HEK293 (cell line): ENCODE data around the gene PHF3.

ENCODE experiments used
- CTCF ChIA-PET: fragments of 350-600 bp; formaldehyde crosslinking; extraction: SDS; loops from one replicate; lab custom pipeline; 2021; ENCODE audit warnings: antibody characterized with exemption; lab: Yijun Ruan, JAX
- POLR2A ChIA-PET: fragments of 300-600 bp; formaldehyde crosslinking; extraction: SDS; loops from one replicate; lab custom pipeline; 2020; ENCODE audit warnings: antibody characterized with exemption, inconsistent platforms; lab: Yijun Ruan, JAX
- H3K27ac ChIP-seq: fragments of 200-500 bp; sonication (Bioruptor generic); 2 replicates; pipeline ENCODE4 v1.5.1; 2014; ENCODE audit warnings: low read depth, low read length, control low read depth, inconsistent platforms; ENCODE audit errors: extremely low read depth
- H3K36me3 ChIP-seq, 2 experiments: fragments of 200-500 bp in 1 of 2; sonication (Bioruptor generic) in 1 of 2; 1 replicate in 1 of 2; 2 replicates in 1 of 2; pipeline ENCODE4 v1.5.1; 2014 to 2017; ENCODE audit warnings: inconsistent platforms in 2 of 2, low read length in 2 of 2; ENCODE audit not compliant: control insufficient read depth in 2 of 2, insufficient read depth in 1 of 2
- H3K4me1 ChIP-seq: fragments of 200-500 bp; sonication (Bioruptor generic); 2 replicates; pipeline ENCODE4 v1.5.1; 2014; ENCODE audit warnings: mild to moderate bottlenecking, low read length, inconsistent platforms; ENCODE audit not compliant: control insufficient read depth, insufficient read depth
- H3K4me3 ChIP-seq: 2 replicates; pipeline ENCODE4 v1.5.1; 2011; ENCODE audit warnings: low read depth, mild to moderate bottlenecking, control low read depth, low read length, moderate library complexity
- H3K9me3 ChIP-seq: fragments of 200-500 bp; sonication (Bioruptor generic); 2 replicates; pipeline ENCODE4 v1.5.1; 2014; ENCODE audit warnings: low read depth, low read length, inconsistent platforms; ENCODE audit not compliant: control insufficient read depth, insufficient read depth
- BCL11B ChIP-seq: fragments of 450-650 bp; formaldehyde crosslinking; IDR thresholded peaks from 2 replicates; pipeline ENCODE4 v1.5.1; 2016; ENCODE audit warnings: low read depth, missing biosample characterization, missing genetic modification characterization
- GFI1B ChIP-seq: fragments of 450-650 bp; formaldehyde crosslinking; IDR thresholded peaks from 2 replicates; pipeline ENCODE4 v1.5.1; 2016; ENCODE audit warnings: missing biosample characterization, missing genetic modification characterization
- HIC1 ChIP-seq: fragments of 450-650 bp; formaldehyde crosslinking; IDR thresholded peaks from 2 replicates; pipeline ENCODE4 v1.5.1; 2016; ENCODE audit warnings: missing biosample characterization, missing genetic modification characterization
- HOXA7 ChIP-seq: sonication (generic); formaldehyde crosslinking; IDR thresholded peaks from 2 replicates; pipeline ENCODE4 v1.8.1; 2022; ENCODE audit warnings: missing genetic modification reagents, borderline replicate concordance
- KLF16 ChIP-seq: fragments of 450-650 bp; formaldehyde crosslinking; IDR thresholded peaks from 2 replicates; pipeline ENCODE4 v1.5.1; 2017; ENCODE audit warnings: missing biosample characterization, missing genetic modification characterization
- OSR2 ChIP-seq: fragments of 450-650 bp; formaldehyde crosslinking; IDR thresholded peaks from 2 replicates; pipeline ENCODE4 v1.5.1; 2016; ENCODE audit warnings: missing biosample characterization, missing genetic modification characterization
- PRDM1 ChIP-seq: fragments of 450-650 bp; formaldehyde crosslinking; IDR thresholded peaks from 2 replicates; pipeline ENCODE4; 2016; ENCODE audit warnings: missing biosample characterization, missing genetic modification characterization
- SETDB1 ChIP-seq: IDR thresholded peaks from one replicate; pipeline ENCODE4 v1.6.1; 2017; ENCODE audit warnings: mild to moderate bottlenecking, low read length, moderate library complexity, mixed read lengths; ENCODE audit not compliant: insufficient read length
- TRIM28 ChIP-seq: IDR thresholded peaks from 2 replicates; pipeline ENCODE4 v1.6.1; 2011; ENCODE audit warnings: low read length, control low read depth, borderline replicate concordance
- WT1 ChIP-seq: fragments of 450-650 bp; formaldehyde crosslinking; IDR thresholded peaks from 2 replicates; pipeline ENCODE4 v1.5.1; 2016; ENCODE audit warnings: missing biosample characterization, missing genetic modification characterization
- ZBTB8A ChIP-seq: fragments of 450-650 bp; formaldehyde crosslinking; IDR thresholded peaks from 2 replicates; pipeline ENCODE4 v1.5.1; 2016; ENCODE audit warnings: missing biosample characterization, missing genetic modification characterization
- ZNF211 ChIP-seq: fragments of 450-650 bp; formaldehyde crosslinking; IDR thresholded peaks from 2 replicates; pipeline ENCODE4 v1.5.1; 2016; ENCODE audit warnings: low read depth, missing biosample characterization, missing genetic modification characterization
- ZNF221 ChIP-seq: fragments of 450-650 bp; formaldehyde crosslinking; IDR thresholded peaks from 2 replicates; pipeline ENCODE4 v1.5.1; 2017; ENCODE audit warnings: missing biosample characterization, missing genetic modification characterization, borderline replicate concordance
- ZNF239 ChIP-seq: fragments of 450-650 bp; formaldehyde crosslinking; IDR thresholded peaks from 2 replicates; pipeline ENCODE4 v1.5.1; 2016; ENCODE audit warnings: missing biosample characterization, missing genetic modification characterization
- ZNF248 ChIP-seq: fragments of 450-650 bp; formaldehyde crosslinking; IDR thresholded peaks from 2 replicates; pipeline ENCODE4 v1.5.1; 2017; ENCODE audit warnings: missing biosample characterization, missing genetic modification characterization
- ZNF280C ChIP-seq: fragments of 450-650 bp; formaldehyde crosslinking; IDR thresholded peaks from 2 replicates; pipeline ENCODE4 v1.5.1; 2016; ENCODE audit warnings: missing biosample characterization, missing genetic modification characterization
- ZNF311 ChIP-seq: fragments of 450-650 bp; formaldehyde crosslinking; IDR thresholded peaks from 2 replicates; pipeline ENCODE4 v1.5.1; 2017; ENCODE audit warnings: missing biosample characterization, missing genetic modification characterization, borderline replicate concordance
- ZNF366 ChIP-seq: fragments of 450-650 bp; formaldehyde crosslinking; conservative IDR thresholded peaks from 2 replicates; pipeline ENCODE4 v1.5.1; 2016; ENCODE audit warnings: missing biosample characterization, missing genetic modification characterization
- ZNF37A ChIP-seq: fragments of 450-650 bp; IDR thresholded peaks from 2 replicates; pipeline ENCODE4 v1.5.1; 2018; ENCODE audit warnings: missing biosample characterization, missing genetic modification characterization
- ZNF416 ChIP-seq: fragments of 450-650 bp; formaldehyde crosslinking; IDR thresholded peaks from 2 replicates; pipeline ENCODE4 v1.5.1; 2016; ENCODE audit warnings: missing biosample characterization, missing genetic modification characterization
- ZNF514 ChIP-seq: fragments of 450-650 bp; formaldehyde crosslinking; IDR thresholded peaks from 2 replicates; pipeline ENCODE4 v1.5.1; 2016; ENCODE audit warnings: missing biosample characterization, missing genetic modification characterization
- ZNF521 ChIP-seq: fragments of 450-650 bp; formaldehyde crosslinking; IDR thresholded peaks from 2 replicates; pipeline ENCODE4 v1.5.1; 2017; ENCODE audit warnings: missing biosample characterization, mild to moderate bottlenecking, missing genetic modification characterization
- ZNF600 ChIP-seq: fragments of 450-650 bp; formaldehyde crosslinking; IDR thresholded peaks from 2 replicates; pipeline ENCODE4 v1.5.1; 2016; ENCODE audit warnings: missing biosample characterization, missing genetic modification characterization
- ZNF692 ChIP-seq: fragments of 450-650 bp; formaldehyde crosslinking; IDR thresholded peaks from 2 replicates; pipeline ENCODE4 v1.5.1; 2016; ENCODE audit warnings: missing biosample characterization, missing genetic modification characterization
- ZNF776 ChIP-seq: fragments of 450-650 bp; formaldehyde crosslinking; IDR thresholded peaks from 2 replicates; pipeline ENCODE4 v1.5.0; 2017; ENCODE audit warnings: missing biosample characterization, missing genetic modification characterization, borderline replicate concordance
- ZNF792 ChIP-seq: fragments of 450-650 bp; formaldehyde crosslinking; IDR thresholded peaks from 2 replicates; pipeline ENCODE4 v1.5.1; 2016; ENCODE audit warnings: missing biosample characterization, missing genetic modification characterization
- TF ChIP-seq, protein P1 (sequence below): IDR thresholded peaks from 2 replicates; pipeline ENCODE4 v1.6.1; 2011; ENCODE audit warnings: mild to moderate bottlenecking, low read depth, low read length, borderline replicate concordance
- TF ChIP-seq, protein P2 (sequence below): fragments of 450-650 bp; formaldehyde crosslinking; IDR thresholded peaks from 2 replicates; pipeline ENCODE4 v1.5.1; 2017; ENCODE audit warnings: missing biosample characterization, missing genetic modification characterization
- TF ChIP-seq, protein P3 (sequence below): fragments of 450-650 bp; formaldehyde crosslinking; IDR thresholded peaks from 2 replicates; pipeline ENCODE4 v1.5.1; 2017; ENCODE audit warnings: missing biosample characterization, missing genetic modification characterization

PHF3 gene

DNA sequence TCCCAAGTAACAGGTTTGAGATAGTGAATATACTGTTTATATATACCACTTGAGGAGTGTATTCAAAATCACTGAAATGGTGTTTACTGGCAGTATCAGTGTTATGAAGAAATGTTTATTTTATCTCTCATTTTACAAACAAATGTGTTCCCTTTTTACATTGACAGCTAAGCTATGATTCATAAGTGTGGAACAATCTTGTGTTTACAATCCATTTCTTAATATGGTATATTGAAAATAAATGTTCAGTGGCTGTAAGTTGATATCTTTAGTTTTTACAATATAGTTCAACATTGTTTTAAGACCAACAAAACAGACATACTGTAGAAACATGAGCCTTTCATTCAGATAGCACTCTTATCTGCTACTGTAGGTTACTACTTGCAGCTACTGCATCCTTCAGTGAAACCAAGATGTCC is 14.3 kb downstream of the PHF3 start:
- ChIA-PET CTCF (interaction anchor here (0.6 to 0.7 kb wide), 2 partner anchors 13 to 247 kb away, joined by 3 to 4 read pairs; no protein-coding TSS in a partner anchor), POLR2A (interaction anchor here (1.1 to 1.3 kb wide), 2 partner anchors 14 to 76 kb away, joined by 4 to 6 read pairs; partner anchors contain the start of gene PHF3)
- Histone ChIP-seq H3K4me1 (peaks cover 16% of the 10 kb centered on the region), H3K9me3 (no peaks in the 10 kb centered on the region), H3K4me3 (no peak overlapping the region), H3K36me3 (peaks cover 0 to 11% of the 10 kb centered on the region in 2 experiments; a peak in 1 of 3 replicates), H3K27ac (no peak overlapping the region)
- no peak for TF ChIP-seq ZNF211 (tag by site-specific recombination)
- no peak for TF ChIP-seq BCL11B (tag by site-specific recombination)
- no peak for TF ChIP-seq ZBTB8A (tag by site-specific recombination)
- no peak for TF ChIP-seq ZNF280C (tag by site-specific recombination)
- no peak for TF ChIP-seq PRDM1 (tag by site-specific recombination)
- TF ChIP-seq ZNF514, result no peak
- TF ChIP-seq GFI1B (tag by site-specific recombination), result no peak
- TF ChIP-seq HOXA7, result no peak
- no peak for TF ChIP-seq ZNF416 (tag by site-specific recombination)
- no peak for TF ChIP-seq HIC1 (tag by site-specific recombination)
- TF ChIP-seq ZNF776 (tag by site-specific recombination), result no peak
- TF ChIP-seq SETDB1, result no peak
- no peak for TF ChIP-seq ZNF600 (tag by site-specific recombination)
- no peak for TF ChIP-seq ZNF521 (tag by site-specific recombination)
- TF ChIP-seq, protein P1, sequence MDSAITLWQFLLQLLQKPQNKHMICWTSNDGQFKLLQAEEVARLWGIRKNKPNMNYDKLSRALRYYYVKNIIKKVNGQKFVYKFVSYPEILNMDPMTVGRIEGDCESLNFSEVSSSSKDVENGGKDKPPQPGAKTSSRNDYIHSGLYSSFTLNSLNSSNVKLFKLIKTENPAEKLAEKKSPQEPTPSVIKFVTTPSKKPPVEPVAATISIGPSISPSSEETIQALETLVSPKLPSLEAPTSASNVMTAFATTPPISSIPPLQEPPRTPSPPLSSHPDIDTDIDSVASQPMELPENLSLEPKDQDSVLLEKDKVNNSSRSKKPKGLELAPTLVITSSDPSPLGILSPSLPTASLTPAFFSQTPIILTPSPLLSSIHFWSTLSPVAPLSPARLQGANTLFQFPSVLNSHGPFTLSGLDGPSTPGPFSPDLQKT, result no peak
- no peak for TF ChIP-seq ZNF311 (tag by site-specific recombination)
- TF ChIP-seq KLF16 (tag by site-specific recombination), result no peak
- peak; percentile 38; the same call in 1 of the 2 replicates for TF ChIP-seq TRIM28
- TF ChIP-seq, protein P2, sequence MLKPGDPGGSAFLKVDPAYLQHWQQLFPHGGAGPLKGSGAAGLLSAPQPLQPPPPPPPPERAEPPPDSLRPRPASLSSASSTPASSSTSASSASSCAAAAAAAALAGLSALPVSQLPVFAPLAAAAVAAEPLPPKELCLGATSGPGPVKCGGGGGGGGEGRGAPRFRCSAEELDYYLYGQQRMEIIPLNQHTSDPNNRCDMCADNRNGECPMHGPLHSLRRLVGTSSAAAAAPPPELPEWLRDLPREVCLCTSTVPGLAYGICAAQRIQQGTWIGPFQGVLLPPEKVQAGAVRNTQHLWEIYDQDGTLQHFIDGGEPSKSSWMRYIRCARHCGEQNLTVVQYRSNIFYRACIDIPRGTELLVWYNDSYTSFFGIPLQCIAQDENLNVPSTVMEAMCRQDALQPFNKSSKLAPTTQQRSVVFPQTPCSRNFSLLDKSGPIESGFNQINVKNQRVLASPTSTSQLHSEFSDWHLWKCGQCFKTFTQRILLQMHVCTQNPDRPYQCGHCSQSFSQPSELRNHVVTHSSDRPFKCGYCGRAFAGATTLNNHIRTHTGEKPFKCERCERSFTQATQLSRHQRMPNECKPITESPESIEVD, result peak; percentile 84
- TF ChIP-seq ZNF37A, result no peak
- peak; percentile 93 for TF ChIP-seq OSR2
- TF ChIP-seq, protein P3, sequence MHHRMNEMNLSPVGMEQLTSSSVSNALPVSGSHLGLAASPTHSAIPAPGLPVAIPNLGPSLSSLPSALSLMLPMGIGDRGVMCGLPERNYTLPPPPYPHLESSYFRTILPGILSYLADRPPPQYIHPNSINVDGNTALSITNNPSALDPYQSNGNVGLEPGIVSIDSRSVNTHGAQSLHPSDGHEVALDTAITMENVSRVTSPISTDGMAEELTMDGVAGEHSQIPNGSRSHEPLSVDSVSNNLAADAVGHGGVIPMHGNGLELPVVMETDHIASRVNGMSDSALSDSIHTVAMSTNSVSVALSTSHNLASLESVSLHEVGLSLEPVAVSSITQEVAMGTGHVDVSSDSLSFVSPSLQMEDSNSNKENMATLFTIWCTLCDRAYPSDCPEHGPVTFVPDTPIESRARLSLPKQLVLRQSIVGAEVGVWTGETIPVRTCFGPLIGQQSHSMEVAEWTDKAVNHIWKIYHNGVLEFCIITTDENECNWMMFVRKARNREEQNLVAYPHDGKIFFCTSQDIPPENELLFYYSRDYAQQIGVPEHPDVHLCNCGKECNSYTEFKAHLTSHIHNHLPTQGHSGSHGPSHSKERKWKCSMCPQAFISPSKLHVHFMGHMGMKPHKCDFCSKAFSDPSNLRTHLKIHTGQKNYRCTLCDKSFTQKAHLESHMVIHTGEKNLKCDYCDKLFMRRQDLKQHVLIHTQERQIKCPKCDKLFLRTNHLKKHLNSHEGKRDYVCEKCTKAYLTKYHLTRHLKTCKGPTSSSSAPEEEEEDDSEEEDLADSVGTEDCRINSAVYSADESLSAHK (tag by site-specific recombination), result peak; percentile 3; the same call in 1 of the 2 replicates
- no peak for TF ChIP-seq ZNF692 (tag by site-specific recombination)
- TF ChIP-seq WT1 (tag by site-specific recombination), result no peak
- no peak for TF ChIP-seq ZNF221 (tag by site-specific recombination)
- TF ChIP-seq ZNF248 (tag by site-specific recombination), result no peak
- TF ChIP-seq ZNF239 (tag by site-specific recombination), result no peak
- TF ChIP-seq ZNF792 (tag by site-specific recombination), result no peak
- TF ChIP-seq ZNF366 (tag by site-specific recombination), result 0 out of 2 replicates have a peak, but pooled peaks have one; percentile 9
